GM12878 (cell line): Measurements from ENCODE around the gene CHRND. TPM values are rescaled to one million over a fixed set of nuclear protein-coding genes. Genes with fewer than 3 reads are reported as not detected.

ENCODE experiments used
- ATAC-seq: fragments of 200-7000 bp; cut with Tn5 transposase; 3 replicates; pipeline ENCODE4 v1.9.1; 2020; ENCODE audit warnings: mild to moderate bottlenecking, moderate library complexity
- BruUV-seq: library from RNA; stranded (reverse); fragments of 400-500 nt; replicated peaks from 2 replicates; lab custom pipeline; 2021; lab: Mats Ljungman, UMichigan
- CTCF ChIA-PET: fragments of 300-600 bp; sonication (Branson Sonifier 250); formaldehyde crosslinking; extraction: SDS; loops from one replicate; lab custom pipeline; 2021; ENCODE audit warnings: inconsistent platforms; lab: Yijun Ruan, JAX
- POLR2A ChIA-PET: fragments of 350-600 bp; formaldehyde crosslinking; extraction: SDS; loops from one replicate; lab custom pipeline; 2021; ENCODE audit warnings: inconsistent platforms; lab: Charles Lee
- RAD21 ChIA-PET: fragments of 300-600 bp; sonication (Branson Sonifier 250); formaldehyde crosslinking; loops from one replicate; lab custom pipeline; 2023; ENCODE audit warnings: antibody characterized with exemption; ENCODE audit not compliant: unreplicated experiment; lab: Charles Lee
- SMC1A ChIA-PET: fragments of 300-600 bp; sonication (Branson Sonifier 250); formaldehyde crosslinking; loops from one replicate; lab custom pipeline; 2023; ENCODE audit not compliant: unreplicated experiment, uncharacterized antibody; lab: Charles Lee
- DNase-seq: peaks from one replicate; pipeline ENCODE4 v3.0.0-alpha.2; 2011; ENCODE audit warnings: low read depth, low spot score
- FAIRE-seq: peaks from 3 replicates; lab custom pipeline; 2011; peaks lifted over from hg19 to GRCh38; lab: Jason Lieb, UNC
- H2AFZ ChIP-seq: 2 replicates; pipeline ENCODE4 v1.6.0; 2011; ENCODE audit warnings: low read depth, low read length, control low read depth; ENCODE audit not compliant: control insufficient read depth
- H3K27ac ChIP-seq: 2 replicates; pipeline ENCODE4 v1.5.1; 2011; ENCODE audit warnings: control low read depth; ENCODE audit not compliant: control insufficient read depth, insufficient read depth
- H3K27me3 ChIP-seq, 2 experiments: replicated peaks in 1 of 2; 2 replicates each; pipeline versions ENCODE4 v1.6.0 to v1.6.1; 2011; ENCODE audit warnings: low read length in 1 of 2; ENCODE audit not compliant: control insufficient read depth in 2 of 2, insufficient read depth in 2 of 2
- H3K36me3 ChIP-seq, 2 experiments: 2 replicates each; pipeline ENCODE4 v1.5.1; 2011; ENCODE audit warnings: low read length in 1 of 2; ENCODE audit not compliant: control insufficient read depth in 2 of 2, insufficient read depth in 2 of 2
- H3K4me1 ChIP-seq: 2 replicates; pipeline ENCODE4 v1.6.1; 2011; ENCODE audit warnings: mild to moderate bottlenecking, low read length, moderate library complexity, mixed read lengths; ENCODE audit not compliant: control insufficient read depth, insufficient read depth
- H3K4me2 ChIP-seq: 2 replicates; pipeline ENCODE4 v1.6.0; 2011; ENCODE audit warnings: control low read depth; ENCODE audit not compliant: control insufficient read depth, insufficient read depth
- H3K4me3 ChIP-seq: fragments of 200-600 bp; sonication (generic); 2 replicates; pipeline ENCODE4 v1.5.1; 2016
- H3K79me2 ChIP-seq: 2 replicates; pipeline ENCODE4 v1.6.0; 2011; ENCODE audit warnings: low read length; ENCODE audit not compliant: control insufficient read depth, insufficient read depth
- H3K9ac ChIP-seq: 2 replicates; pipeline ENCODE4 v1.8.0; 2011; ENCODE audit warnings: low read length, control low read depth, mixed read lengths; ENCODE audit not compliant: control insufficient read depth, insufficient read depth
- H3K9me3 ChIP-seq: replicated peaks from 3 replicates; pipeline ENCODE4 v1.5.1; 2011; ENCODE audit warnings: mild to moderate bottlenecking, low read length; ENCODE audit not compliant: control insufficient read depth, insufficient read depth
- H4K20me1 ChIP-seq: 2 replicates; pipeline ENCODE4 v1.6.0; 2011; ENCODE audit not compliant: control insufficient read depth, insufficient read depth
- HSF1 ChIP-seq: fragments of 150-350 bp; IDR thresholded peaks from 2 replicates; pipeline ENCODE4 v1.6.1; 2014; ENCODE audit warnings: mild to moderate bottlenecking, low read depth, low read length
- MTA2 ChIP-seq: fragments of 450-650 bp; IDR thresholded peaks from 2 replicates; pipeline ENCODE4 v1.6.1; 2016; ENCODE audit warnings: low read depth, mild to moderate bottlenecking, moderate library complexity
- PAX8 ChIP-seq: fragments of 450-650 bp; IDR thresholded peaks from 2 replicates; pipeline ENCODE4 v1.6.1; 2017; ENCODE audit warnings: mild to moderate bottlenecking, moderate library complexity
- PKNOX1 ChIP-seq: fragments of 450-650 bp; IDR thresholded peaks from 2 replicates; pipeline ENCODE4 v1.6.1; 2016; ENCODE audit warnings: mild to moderate bottlenecking
- POLR2AphosphoS2 ChIP-seq: IDR thresholded peaks from 2 replicates; pipeline ENCODE4 v1.6.1; 2011; ENCODE audit warnings: low read depth, mild to moderate bottlenecking, low read length, improper control_type of control experiment, moderate library complexity
- POLR2AphosphoS5 ChIP-seq: IDR thresholded peaks from 2 replicates; pipeline ENCODE4 v1.6.1; 2011; ENCODE audit warnings: mild to moderate bottlenecking, low read length, inconsistent platforms
- RB1 ChIP-seq: fragments of 450-650 bp; formaldehyde crosslinking; IDR thresholded peaks from 2 replicates; pipeline ENCODE4 v1.6.1; 2017; ENCODE audit warnings: mild to moderate bottlenecking, borderline replicate concordance
- RFX5 ChIP-seq: IDR thresholded peaks from 2 replicates; pipeline ENCODE4 v1.6.1; 2011; ENCODE audit warnings: low read depth, low read length, improper control_type of control experiment
- SMAD1 ChIP-seq: fragments of 450-650 bp; IDR thresholded peaks from 2 replicates; pipeline ENCODE4 v1.6.1; 2018; ENCODE audit warnings: mild to moderate bottlenecking, low read depth; ENCODE audit not compliant: partially characterized antibody
- SMARCA5 ChIP-seq: fragments of 450-650 bp; IDR thresholded peaks from 2 replicates; pipeline ENCODE4 v1.6.1; 2017; ENCODE audit warnings: mild to moderate bottlenecking
- STAT1 ChIP-seq: fragments of 450-650 bp; conservative IDR thresholded peaks from 2 replicates; pipeline ENCODE4 v1.6.1; 2014; ENCODE audit warnings: antibody characterized with exemption, mild to moderate bottlenecking
- USF2 ChIP-seq: IDR thresholded peaks from 2 replicates; pipeline ENCODE4 v1.6.1; 2011; ENCODE audit warnings: low read depth, low read length, improper control_type of control experiment, borderline replicate concordance
- ZBTB33 ChIP-seq: fragments of 450-650 bp; IDR thresholded peaks from 2 replicates; pipeline ENCODE4 v1.6.1; 2017; ENCODE audit warnings: mild to moderate bottlenecking
- ZNF384 ChIP-seq: IDR thresholded peaks from 2 replicates; pipeline ENCODE4 v1.6.1; 2012; ENCODE audit warnings: low read depth, mild to moderate bottlenecking, low read length, improper control_type of control experiment, borderline replicate concordance
- WGBS: methylation state at CpG from one replicate; pipeline ENCODE4 v1.1.6; 2016; ENCODE audit warnings: low lambda C conversion rate; ENCODE audit not compliant: insufficient replicate concordance, insufficient coverage; ENCODE audit errors: missing lambda C conversion rate; 5-methylcytosine and 5-hydroxymethylcytosine counted together
- in situ Hi-C: fragments of 300-500 bp; cut with MboI; formaldehyde crosslinking; loops from 9 replicates; pipeline ENCODE4 v1.14.3; 2018; ENCODE audit warnings: mixed read lengths
- intact Hi-C: fragments of 100-400 bp; cut with micrococcal nuclease; formaldehyde crosslinking; loops from one replicate; pipeline ENCODE4 v1.14.2; 2022; ENCODE audit not compliant: unreplicated experiment
- polyA plus RNA-seq, 11 experiments: library from polyadenylated mRNA; depleted of rRNA in 4 of 11; unstranded in 6 of 11; stranded (reverse) in 5 of 11; fragments of >200 nt; fragmentation: Nextera tagmentation in 4 of 11; fragmentation: Illumina TruSeq in 1 of 11; extraction: Ambion mirVana in 4 of 11; extraction: Trizol in 1 of 11; gene quantifications; 1 replicate in 1 of 11; 2 replicates in 10 of 11; pipeline versions ENCODE4 v1.2.1 to v1.2.3, GENCODE V29; 2011 to 2016; ENCODE audit warnings: inconsistent platforms in 2 of 11, missing spikeins in 2 of 11, low read depth in 1 of 11
- total RNA-seq, 4 experiments: library from RNA; depleted of rRNA in 3 of 4; stranded (reverse); fragments of >200 nt in 3 of 4; fragmentation: Illumina TruSeq in 1 of 4; extraction: Trizol in 1 of 4; gene quantifications; 2 replicates each; pipeline versions ENCODE4 v1.2.1 to v1.2.3, GENCODE V29; 2013 to 2021

CHRND gene
- total and polyA plus RNA-seq, 10 of the 15 experiments (the other 5 are each of a cell fraction or from before 2014, with no cell fraction given), result not detected

GRCh38 chr2:232581725-232582124 is 55.8 kb downstream of the CHRND start:
- no peaks in the 10 kb centered on the region for H3K79me2 ChIP-seq
- H2AFZ ChIP-seq, result no peak overlapping the region
- H4K20me1 ChIP-seq, result no peaks in the 10 kb centered on the region
- ChIA-PET RAD21 (no interaction called here), CTCF (no interaction called here), POLR2A (no interaction called here), SMC1A (no interaction called here)
- H3K9ac ChIP-seq, result no peak overlapping the region
- peaks cover 0 to 17% of the 10 kb centered on the region in 2 experiments; a peak in 2 of 4 replicates for H3K36me3 ChIP-seq
- H3K4me1 ChIP-seq, result peaks cover 8% of the 10 kb centered on the region; the same call in 1 of the 2 replicates
- H3K27me3 ChIP-seq, result no peaks in the 10 kb centered on the region
- ATAC-seq (no peak), FAIRE-seq (no peak), DNase-seq (no peak)
- H3K4me3 ChIP-seq, result no peak overlapping the region
- H3K27ac ChIP-seq, result no peak overlapping the region
- in situ Hi-C loops (no loop called here), intact Hi-C loops (no loop called here)
- BruUV-seq, result no TSS peak
- H3K9me3 ChIP-seq, result no peaks in the 10 kb centered on the region
- no peak overlapping the region for H3K4me2 ChIP-seq
- TF ChIP-seq ZBTB33 (no peak), RB1 (no peak)

- WGBS, result 94% methylated on average over 6 of the region's 6 CpGs
- no TSS peak for BruUV-seq
- no peak overlapping the region for H3K4me2 ChIP-seq
- no peak for DNase-seq
- in situ Hi-C loops, result no loop called here
- ATAC-seq, result no peak
- no peak overlapping the region for H3K4me3 ChIP-seq
- no peak overlapping the region for H2AFZ ChIP-seq
- ChIA-PET SMC1A (no interaction called here), CTCF (interaction anchor here (1.0 kb wide), 1 partner anchor 27 kb away, joined by 3 read pairs; no protein-coding TSS in a partner anchor), POLR2A (no interaction called here), RAD21 (no interaction called here)
- H3K9ac ChIP-seq, result no peak overlapping the region
- no peak for FAIRE-seq
- H3K9me3 ChIP-seq, result no peaks in the 10 kb centered on the region
- no peak overlapping the region for H3K27ac ChIP-seq
- peaks cover 8% of the 10 kb centered on the region; the same call in 1 of the 2 replicates for H3K4me1 ChIP-seq
- no peaks in the 10 kb centered on the region for H3K79me2 ChIP-seq
- no peaks in the 10 kb centered on the region for H3K27me3 ChIP-seq
- intact Hi-C loops, result no loop called here
- no peaks in the 10 kb centered on the region for H4K20me1 ChIP-seq
- peaks cover 0 to 10% of the 10 kb centered on the region in 2 experiments; a peak in 2 of 4 replicates for H3K36me3 ChIP-seq
- TF ChIP-seq PKNOX1 (no peak), HSF1 (no peak), SMARCA5 (no peak), ZNF384 (no peak), MTA2 (no peak), STAT1 (no peak), RFX5 (no peak), POLR2AphosphoS5 (no peak), POLR2AphosphoS2 (no peak), SMAD1 (no peak), PAX8 (no peak), USF2 (no peak)
Measured at GRCh38 chr2:232584238-232584637, 58.3 kb downstream of the CHRND start.
